GM12875 (cell line): ENCODE results near the gene C5.
A peak's percentile ranks its signal among the peaks of the same experiment; 100 is the strongest.

Experiments used
- H3K4me3 ChIP-seq: one replicate; pipeline ENCODE4 v1.5.1; 2011; ENCODE audit warnings: low read depth, low read length, control low read depth
- CTCF ChIP-seq: IDR thresholded peaks from 2 replicates; pipeline ENCODE4 v1.5.1; 2011; ENCODE audit warnings: low read depth, mild to moderate bottlenecking, control low read depth, inconsistent platforms, low read length, moderate library complexity, borderline replicate concordance; ENCODE audit not compliant: insufficient read depth

The C5 gene

GRCh38 chr9:121009650-121010049 lies 40.4 kb downstream of the C5 start:
- H3K4me3 ChIP-seq = no peak overlapping the region
- TF ChIP-seq CTCF = no peak

GRCh38 chr9:120999317-120999716 lies 50.8 kb downstream of the C5 start:
- TF ChIP-seq CTCF = no peak
- no peak overlapping the region for H3K4me3 ChIP-seq

GRCh38 chr9:120998111-120998510 lies 52.0 kb downstream of the C5 start:
- TF ChIP-seq CTCF = no peak
- no peak overlapping the region for H3K4me3 ChIP-seq

- H3K4me3 ChIP-seq = no peak overlapping the region
- no peak for TF ChIP-seq CTCF
These were observed 52.6 kb downstream of the C5 start for GRCh38 chr9:120997502-120997901.

- no peak overlapping the region for H3K4me3 ChIP-seq
These were observed 53.7 kb downstream of the C5 start for GRCh38 chr9:120996409-120996808.

GRCh38 chr9:120989065-120989464 lies 61.0 kb downstream of the C5 start:
- TF ChIP-seq CTCF = no peak
- no peak overlapping the region for H3K4me3 ChIP-seq

More at GRCh38 chr9:120996409-120996808, 53.7 kb downstream of the C5 start:
- TF ChIP-seq CTCF = no peak

GRCh38 chr9:120985819-120986222 lies 64.3 kb downstream of the C5 start:
- H3K4me3 ChIP-seq = no peak overlapping the region
- peak; percentile 44 for TF ChIP-seq CTCF
